ENCODE data around the gene CTDP1.

The CTDP1 gene

GRCh38 chr18:79679552-79680099, at the start of gene CTDP1:
Gene CTDP1 (plus strand): TSS chr18:79679803. CDS start chr18:79679948, 145 bp downstream.
- peak; percentile 62 for DNase-seq (ENCODE audit: low spot score)
- FAIRE-seq = no peak

- FAIRE-seq (no peak), DNase-seq (ENCODE audit: low spot score) (no peak)
Observed at GRCh38 chr18:79630281-79631095, 49.1 kb upstream of the CTDP1 start.

GRCh38 chr18:79631096-79631507, 48.5 kb upstream of the CTDP1 start:
- DNase-seq (ENCODE audit: low spot score) (no peak), FAIRE-seq (no peak)

- DNase-seq (ENCODE audit: low spot score) (no peak), FAIRE-seq (no peak)
Observed at GRCh38 chr18:79631761-79632446, 47.7 kb upstream of the CTDP1 start.

- FAIRE-seq = no peak
- DNase-seq (ENCODE audit: low spot score) = no peak
Observed at GRCh38 chr18:79632765-79633164, 46.8 kb upstream of the CTDP1 start.

GRCh38 chr18:79634186-79634585, 45.4 kb upstream of the CTDP1 start:
- DNase-seq (ENCODE audit: low spot score) (no peak), FAIRE-seq (no peak)

- no peak for FAIRE-seq
Observed at GRCh38 chr18:79634593-79635426, 44.8 kb upstream of the CTDP1 start.

GRCh38 chr18:79635427-79635726, 44.2 kb upstream of the CTDP1 start:
- no peak for FAIRE-seq
- DNase-seq (ENCODE audit: low spot score) = no peak

More at GRCh38 chr18:79634593-79635426, 44.8 kb upstream of the CTDP1 start:
- DNase-seq (ENCODE audit: low spot score) = no peak

GRCh38 chr18:79637181-79637920, 42.3 kb upstream of the CTDP1 start:
- DNase-seq (ENCODE audit: low spot score) (no peak), FAIRE-seq (no peak)

GRCh38 chr18:79637921-79638909, 41.4 kb upstream of the CTDP1 start:
- no peak for DNase-seq (ENCODE audit: low spot score)

GRCh38 chr18:79639072-79639829, 40.4 kb upstream of the CTDP1 start:
- FAIRE-seq (no peak), DNase-seq (ENCODE audit: low spot score) (no peak)

More at GRCh38 chr18:79637921-79638909, 41.4 kb upstream of the CTDP1 start:
- no peak for FAIRE-seq

- DNase-seq (ENCODE audit: low spot score) (no peak), FAIRE-seq (no peak)
Observed at GRCh38 chr18:79640064-79640672, 39.4 kb upstream of the CTDP1 start.

- DNase-seq (ENCODE audit: low spot score) (no peak), FAIRE-seq (no peak)
Observed at GRCh38 chr18:79640875-79641274, 38.7 kb upstream of the CTDP1 start.

GRCh38 chr18:79641722-79642497, 37.7 kb upstream of the CTDP1 start:
- FAIRE-seq = no peak
- no peak for DNase-seq (ENCODE audit: low spot score)

- DNase-seq (ENCODE audit: low spot score) (no peak), FAIRE-seq (no peak)
Observed at GRCh38 chr18:79642626-79643025, 37.0 kb upstream of the CTDP1 start.

GRCh38 chr18:79643054-79643984, 36.3 kb upstream of the CTDP1 start:
- no peak for FAIRE-seq
- no peak for DNase-seq (ENCODE audit: low spot score)
